OCI-LY1 (cell line): ENCODE measurements around the gene LRP10.

Source experiments
- H2AFZ ChIP-seq: fragments of 200-600 bp; sonication (generic), shearing (Covaris generic); 2 replicates; pipeline ENCODE4 v1.6.0; 2014; ENCODE audit warnings: antibody characterized with exemption, mild to moderate bottlenecking, low read length
- H3F3A ChIP-seq: fragments of 200-600 bp; sonication (generic), shearing (Covaris generic); 2 replicates; pipeline ENCODE4 v1.6.0; 2014; ENCODE audit warnings: mild to moderate bottlenecking, antibody characterized with exemption, low read length, moderate library complexity; ENCODE audit not compliant: insufficient read depth
- H3K27ac ChIP-seq: fragments of 200-600 bp; sonication (generic); 2 replicates; pipeline ENCODE4 v1.5.1; 2014; ENCODE audit warnings: low read length, mixed run types, mild to moderate bottlenecking, low read depth; ENCODE audit not compliant: poor library complexity, severe bottlenecking
- H3K27me3 ChIP-seq: fragments of 200-600 bp; sonication (generic); 2 replicates; pipeline ENCODE4 v1.6.0; 2014; ENCODE audit warnings: antibody characterized with exemption, mild to moderate bottlenecking, low read length, moderate library complexity; ENCODE audit not compliant: insufficient read depth
- H3K36me3 ChIP-seq: fragments of 200-600 bp; sonication (generic); 2 replicates; pipeline ENCODE4 v1.6.1; 2014; ENCODE audit warnings: mild to moderate bottlenecking, antibody characterized with exemption, low read length, moderate library complexity, mixed read lengths; ENCODE audit not compliant: insufficient read depth
- H3K4me1 ChIP-seq: fragments of 200-600 bp; sonication (generic); 2 replicates; pipeline ENCODE4 v1.5.1; 2014; ENCODE audit warnings: mild to moderate bottlenecking, low read length, moderate library complexity; ENCODE audit not compliant: insufficient read depth, severe bottlenecking
- H3K4me2 ChIP-seq: fragments of 200-600 bp; sonication (generic), shearing (Covaris generic); 2 replicates; pipeline ENCODE4 v1.6.1; 2014; ENCODE audit warnings: low read length
- H3K4me3 ChIP-seq: fragments of 200-600 bp; sonication (generic); 2 replicates; pipeline ENCODE4 v1.5.1; 2014; ENCODE audit warnings: low read length, low read depth, mild to moderate bottlenecking, mixed read lengths; ENCODE audit not compliant: poor library complexity, severe bottlenecking
- H3K79me2 ChIP-seq: fragments of 200-600 bp; shearing (Covaris generic); 2 replicates; pipeline ENCODE4 v1.6.1; 2016; ENCODE audit warnings: mixed run types, low read length, mixed read lengths; ENCODE audit not compliant: insufficient read depth
- H3K9ac ChIP-seq: fragments of 200-600 bp; sonication (generic), shearing (Covaris generic); 2 replicates; pipeline ENCODE4 v1.6.1; 2014; ENCODE audit warnings: mild to moderate bottlenecking, low read length, mixed read lengths
- H3K9me2 ChIP-seq: fragments of 200-600 bp; sonication (generic), shearing (Covaris generic); 2 replicates; pipeline ENCODE4 v1.6.1; 2014; ENCODE audit warnings: low read depth, mild to moderate bottlenecking, low read length, mixed read lengths
- H3K9me3 ChIP-seq: fragments of 200-600 bp; shearing (Covaris generic); 2 replicates; pipeline ENCODE4 v1.6.1; 2014; ENCODE audit warnings: low read length, mixed read lengths
- H4K20me1 ChIP-seq: fragments of 200-600 bp; sonication (generic), shearing (Covaris generic); 2 replicates; pipeline ENCODE4 v1.6.0; 2016; ENCODE audit warnings: mild to moderate bottlenecking, low read length; ENCODE audit not compliant: insufficient read depth
- EZH2 ChIP-seq: fragments of 200-600 bp; sonication (generic), shearing (Covaris generic); IDR thresholded peaks from 2 replicates; pipeline ENCODE4 v1.8.0; 2017; ENCODE audit warnings: borderline replicate concordance, mixed run types, mild to moderate bottlenecking, antibody characterized with exemption, low read length, moderate library complexity, mixed read lengths
- TF ChIP-seq, protein P1 (sequence below): fragments of 200-600 bp; sonication (generic), shearing (Covaris generic); IDR thresholded peaks from 2 replicates; pipeline ENCODE4 v1.5.1; 2017; ENCODE audit warnings: mild to moderate bottlenecking, antibody characterized with exemption, low read length, moderate library complexity, mixed read lengths

LRP10 gene

DNA sequence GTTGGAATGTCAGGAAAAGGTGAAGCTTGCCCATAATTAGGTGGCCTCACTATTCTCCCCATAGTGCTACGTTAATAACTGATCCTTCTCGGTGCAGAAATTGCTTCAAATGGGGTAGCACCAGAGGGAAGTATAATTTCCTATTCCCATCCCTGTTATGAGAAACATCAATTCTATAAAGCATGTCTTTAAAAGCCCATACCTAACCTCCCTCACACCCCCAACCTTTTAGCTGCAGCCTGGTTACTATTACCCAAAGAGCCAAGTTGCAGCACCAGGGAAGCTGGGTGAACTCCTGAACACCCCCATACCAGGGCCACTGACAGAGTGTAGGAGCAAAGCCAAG lies 32.2 kb downstream of the LRP10 start:
- Histone ChIP-seq H3K27me3 (no peaks in the 10 kb centered on the region), H3K79me2 (no peaks in the 10 kb centered on the region), H3K9ac (no peak overlapping the region), H3K9me2 (no peaks in the 10 kb centered on the region), H4K20me1 (no peaks in the 10 kb centered on the region), H3K27ac (no peak overlapping the region), H3K9me3 (no peaks in the 10 kb centered on the region), H3K4me1 (no peaks in the 10 kb centered on the region), H3K4me2 (no peak overlapping the region), H2AFZ (no peak overlapping the region), H3F3A (no peaks in the 10 kb centered on the region), H3K36me3 (peaks cover 94% of the 10 kb centered on the region), H3K4me3 (no peak overlapping the region)
- TF ChIP-seq, protein P1, sequence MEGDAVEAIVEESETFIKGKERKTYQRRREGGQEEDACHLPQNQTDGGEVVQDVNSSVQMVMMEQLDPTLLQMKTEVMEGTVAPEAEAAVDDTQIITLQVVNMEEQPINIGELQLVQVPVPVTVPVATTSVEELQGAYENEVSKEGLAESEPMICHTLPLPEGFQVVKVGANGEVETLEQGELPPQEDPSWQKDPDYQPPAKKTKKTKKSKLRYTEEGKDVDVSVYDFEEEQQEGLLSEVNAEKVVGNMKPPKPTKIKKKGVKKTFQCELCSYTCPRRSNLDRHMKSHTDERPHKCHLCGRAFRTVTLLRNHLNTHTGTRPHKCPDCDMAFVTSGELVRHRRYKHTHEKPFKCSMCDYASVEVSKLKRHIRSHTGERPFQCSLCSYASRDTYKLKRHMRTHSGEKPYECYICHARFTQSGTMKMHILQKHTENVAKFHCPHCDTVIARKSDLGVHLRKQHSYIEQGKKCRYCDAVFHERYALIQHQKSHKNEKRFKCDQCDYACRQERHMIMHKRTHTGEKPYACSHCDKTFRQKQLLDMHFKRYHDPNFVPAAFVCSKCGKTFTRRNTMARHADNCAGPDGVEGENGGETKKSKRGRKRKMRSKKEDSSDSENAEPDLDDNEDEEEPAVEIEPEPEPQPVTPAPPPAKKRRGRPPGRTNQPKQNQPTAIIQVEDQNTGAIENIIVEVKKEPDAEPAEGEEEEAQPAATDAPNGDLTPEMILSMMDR = no peak
- TF ChIP-seq EZH2 = no peak

DNA sequence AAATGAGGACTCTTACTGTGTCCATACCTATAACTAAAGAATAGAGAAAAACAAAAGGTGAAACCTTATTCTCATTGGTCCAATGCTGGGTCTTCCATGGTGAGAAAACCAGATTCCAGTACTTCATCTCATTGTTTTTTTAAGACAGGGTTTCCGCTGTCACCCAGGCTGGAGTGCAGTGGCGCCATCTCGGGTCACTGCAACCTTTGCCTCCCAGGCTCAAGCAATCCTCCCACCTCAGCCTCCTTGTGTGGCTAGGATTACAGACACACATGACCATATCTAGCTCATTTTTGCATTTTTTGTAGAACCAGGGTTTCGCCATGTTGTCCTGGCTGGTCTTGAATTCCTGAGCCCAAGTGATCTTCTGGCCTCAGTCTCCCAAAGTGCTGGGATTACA lies 34.1 kb downstream of the LRP10 start:
- no peak overlapping the region for H3K4me3 ChIP-seq
- no peaks in the 10 kb centered on the region for H3K4me1 ChIP-seq
- no peaks in the 10 kb centered on the region for H4K20me1 ChIP-seq
- no peak overlapping the region for H3K4me2 ChIP-seq
- H3K27ac ChIP-seq = no peak overlapping the region
- H2AFZ ChIP-seq = no peak overlapping the region
- no peaks in the 10 kb centered on the region for H3F3A ChIP-seq
- H3K9ac ChIP-seq = no peak overlapping the region
- H3K9me2 ChIP-seq = no peaks in the 10 kb centered on the region
- H3K79me2 ChIP-seq = no peaks in the 10 kb centered on the region
- H3K9me3 ChIP-seq = no peaks in the 10 kb centered on the region
- no peaks in the 10 kb centered on the region for H3K27me3 ChIP-seq
- no peak for TF ChIP-seq EZH2
- TF ChIP-seq, protein P1 = no peak
- peaks cover 92% of the 10 kb centered on the region for H3K36me3 ChIP-seq

DNA sequence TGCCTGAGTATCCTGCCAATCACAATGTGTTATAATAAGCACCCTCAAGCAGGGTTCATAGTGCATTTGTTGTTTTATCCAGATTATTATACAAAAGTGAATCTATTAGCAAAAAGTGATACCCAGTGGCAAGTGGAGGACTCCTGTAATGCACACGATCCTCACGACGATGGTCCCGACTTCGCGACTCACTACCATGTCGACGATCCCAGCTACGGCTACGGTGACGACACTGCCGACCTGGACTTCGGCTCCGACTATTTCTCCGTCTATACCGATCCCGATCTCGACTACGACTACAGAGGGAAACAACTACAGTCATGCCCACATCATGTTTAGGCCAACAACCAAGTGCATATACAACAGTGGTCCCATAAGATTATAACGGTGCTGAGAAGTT lies 34.5 kb downstream of the LRP10 start:
- H3K9me3 ChIP-seq = no peaks in the 10 kb centered on the region
- peaks cover 92% of the 10 kb centered on the region for H3K36me3 ChIP-seq
- TF ChIP-seq, protein P1 = no peak
- no peak for TF ChIP-seq EZH2
- no peak overlapping the region for H3K27ac ChIP-seq
- no peaks in the 10 kb centered on the region for H3K9me2 ChIP-seq
- no peak overlapping the region for H3K9ac ChIP-seq
- H3K79me2 ChIP-seq = peaks cover 2% of the 10 kb centered on the region; the same call in 1 of the 2 replicates
- H3F3A ChIP-seq = no peaks in the 10 kb centered on the region
- H3K4me2 ChIP-seq = no peak overlapping the region
- H3K27me3 ChIP-seq = no peaks in the 10 kb centered on the region
- no peak overlapping the region for H3K4me3 ChIP-seq
- no peak overlapping the region for H2AFZ ChIP-seq
- H3K4me1 ChIP-seq = no peaks in the 10 kb centered on the region
- H4K20me1 ChIP-seq = no peaks in the 10 kb centered on the region
